SK-N-SH (cell line): ENCODE measurements around the gene IGSF3. TPM values are rescaled to one million over a fixed set of nuclear protein-coding genes. Genes with fewer than 3 reads are reported as not detected.

Source experiments
- CTCF ChIA-PET: fragments of 300-600, 350-600 bp; formaldehyde crosslinking; extraction: SDS; loops from one replicate; lab custom pipeline; 2021; lab: Yijun Ruan, JAX
- POLR2A ChIA-PET: fragments of 350-600 bp; sonication (Branson Sonifier 250); formaldehyde crosslinking; extraction: SDS; loops from one replicate; lab custom pipeline; 2020; ENCODE audit warnings: antibody characterized with exemption, inconsistent platforms; lab: Yijun Ruan, JAX
- DNase-seq: peaks from one replicate; pipeline ENCODE4 v3.0.0; 2012
- H2AFZ ChIP-seq: fragments of 200-600 bp; sonication (generic); 2 replicates; pipeline ENCODE4 v1.8.1; 2016; ENCODE audit warnings: antibody characterized with exemption, mild to moderate bottlenecking, low read depth
- H3F3A ChIP-seq: fragments of 200-600 bp; sonication (generic); replicated peaks from 2 replicates; pipeline ENCODE3; 2016; ENCODE audit warnings: antibody characterized with exemption, mild to moderate bottlenecking; ENCODE audit not compliant: insufficient read depth
- H3K27ac ChIP-seq, 2 experiments: fragments of 200-500 bp in 1 of 2; fragments of 200-600 bp in 1 of 2; sonication (Bioruptor generic) in 1 of 2; sonication (generic), shearing (Covaris generic) in 1 of 2; 2 replicates each; pipeline versions ENCODE4 v1.5.1 to v1.6.1; 2014 to 2016; ENCODE audit warnings: low read depth in 2 of 2, inconsistent platforms in 1 of 2, low read length in 1 of 2, mild to moderate bottlenecking in 1 of 2, mixed read lengths in 1 of 2
- H3K27me3 ChIP-seq: fragments of 200-600 bp; sonication (generic), shearing (Covaris generic); 2 replicates; pipeline ENCODE4 v1.6.1; 2016; ENCODE audit warnings: mixed run types; ENCODE audit not compliant: insufficient read depth
- H3K36me3 ChIP-seq, 2 experiments: fragments of 200-500 bp in 1 of 2; fragments of 200-600 bp in 1 of 2; sonication (Bioruptor generic) in 1 of 2; sonication (generic) in 1 of 2; replicated peaks in 1 of 2; 2 replicates each; pipeline versions ENCODE3 to v1.5.1; 2014 to 2016; ENCODE audit warnings: low read length in 1 of 2, mild to moderate bottlenecking in 1 of 2; ENCODE audit not compliant: insufficient read depth in 2 of 2, control insufficient read depth in 1 of 2
- H3K4me1 ChIP-seq, 2 experiments: fragments of 200-500 bp in 1 of 2; fragments of 200-600 bp in 1 of 2; sonication (Bioruptor generic) in 1 of 2; sonication (generic), shearing (Covaris generic) in 1 of 2; 2 replicates each; pipeline versions ENCODE4 v1.5.1 to v1.6.1; 2014 to 2016; ENCODE audit warnings: low read depth in 1 of 2, low read length in 1 of 2, mixed run types in 1 of 2; ENCODE audit not compliant: insufficient read depth in 2 of 2, control insufficient read depth in 1 of 2
- H3K4me2 ChIP-seq: fragments of 200-600 bp; sonication (generic), shearing (Covaris generic); 2 replicates; pipeline ENCODE4 v1.6.1; 2017; ENCODE audit warnings: mixed run types
- H3K4me3 ChIP-seq, 2 experiments: fragments of 200-500 bp in 1 of 2; fragments of 200-600 bp in 1 of 2; sonication (Bioruptor generic) in 1 of 2; sonication (generic), shearing (Covaris generic) in 1 of 2; 2 replicates each; pipeline versions ENCODE4 v1.5.1 to v1.8.1; 2014 to 2016; ENCODE audit warnings: low read depth in 2 of 2, inconsistent platforms in 1 of 2, low read length in 1 of 2, mild to moderate bottlenecking in 1 of 2, mixed read lengths in 1 of 2, moderate library complexity in 1 of 2
- H3K79me2 ChIP-seq: fragments of 200-600 bp; sonication (generic); 2 replicates; pipeline ENCODE4 v1.8.1; 2017; ENCODE audit warnings: mild to moderate bottlenecking; ENCODE audit not compliant: insufficient read depth
- H3K9ac ChIP-seq: fragments of 200-600 bp; sonication (generic); 2 replicates; pipeline ENCODE4 v1.6.1; 2017; ENCODE audit warnings: mixed run types
- H3K9me2 ChIP-seq: fragments of 200-600 bp; sonication (generic); 2 replicates; pipeline ENCODE4 v1.6.1; 2017; ENCODE audit warnings: mixed run types
- H3K9me3 ChIP-seq: fragments of 200-600 bp; sonication (generic); 2 replicates; pipeline ENCODE4 v1.6.1; 2017; ENCODE audit warnings: mixed run types, mild to moderate bottlenecking, moderate library complexity
- H4K20me1 ChIP-seq: fragments of 200-600 bp; sonication (generic); 2 replicates; pipeline ENCODE4 v1.6.1; 2017; ENCODE audit warnings: mild to moderate bottlenecking, mixed run types; ENCODE audit not compliant: insufficient read depth
- CHD2 ChIP-seq: fragments of 150-350 bp; IDR thresholded peaks from 2 replicates; pipeline ENCODE4 v1.6.1; 2018; ENCODE audit warnings: low read length; ENCODE audit not compliant: partially characterized antibody
- ELF1 ChIP-seq: IDR thresholded peaks from 2 replicates; pipeline ENCODE4 v1.4.0; 2012
- EZH2phosphoT487 ChIP-seq: fragments of 200-600 bp; sonication (generic); IDR thresholded peaks from 2 replicates; pipeline ENCODE4 v1.6.1; 2017; ENCODE audit warnings: low read depth, mixed run types, mild to moderate bottlenecking, antibody characterized with exemption, moderate library complexity, borderline replicate concordance
- FOXM1 ChIP-seq: IDR thresholded peaks from 2 replicates; pipeline ENCODE4 v1.4.0; 2012; ENCODE audit warnings: low read depth, mild to moderate bottlenecking
- GABPA ChIP-seq: IDR thresholded peaks from 2 replicates; pipeline ENCODE4 v1.4.0; 2012; ENCODE audit warnings: low read depth, mild to moderate bottlenecking
- GATA2 ChIP-seq: sonication (generic); formaldehyde crosslinking; IDR thresholded peaks from 2 replicates; pipeline ENCODE4 v1.5.0; 2020; ENCODE audit warnings: mild to moderate bottlenecking, missing genetic modification reagents
- IRF3 ChIP-seq: fragments of 150-350 bp; IDR thresholded peaks from 2 replicates; pipeline ENCODE4 v1.6.1; 2016; ENCODE audit warnings: mild to moderate bottlenecking, low read depth, low read length
- MAX ChIP-seq: IDR thresholded peaks from 2 replicates; pipeline ENCODE4 v1.4.0; 2012; ENCODE audit warnings: low read depth
- MXI1 ChIP-seq: IDR thresholded peaks from 2 replicates; pipeline ENCODE4 v1.6.1; 2012; ENCODE audit warnings: mild to moderate bottlenecking, low read depth, low read length, improper control_type of control experiment
- PBX3 ChIP-seq: IDR thresholded peaks from 2 replicates; pipeline ENCODE4; 2012
- POLR2AphosphoS5 ChIP-seq: IDR thresholded peaks from 2 replicates; pipeline ENCODE4 v1.6.1; 2012; ENCODE audit warnings: low read depth, low read length
- RAD21 ChIP-seq: IDR thresholded peaks from 2 replicates; pipeline ENCODE4 v1.6.1; 2012; ENCODE audit warnings: mild to moderate bottlenecking, low read length
- RCOR1 ChIP-seq: fragments of 150-350 bp; IDR thresholded peaks from 2 replicates; pipeline ENCODE4 v1.6.1; 2017; ENCODE audit warnings: antibody characterized with exemption, low read length
- REST ChIP-seq: IDR thresholded peaks from 2 replicates; pipeline ENCODE4 v1.6.1; 2012; ENCODE audit warnings: mild to moderate bottlenecking, low read depth, low read length, moderate library complexity
- SIN3A ChIP-seq: IDR thresholded peaks from 2 replicates; pipeline ENCODE4 v1.6.1; 2012; ENCODE audit warnings: low read depth, mild to moderate bottlenecking, low read length, moderate library complexity, borderline replicate concordance
- SMC3 ChIP-seq: IDR thresholded peaks from 2 replicates; pipeline ENCODE4 v1.6.1; 2012; ENCODE audit warnings: low read depth, low read length, improper control_type of control experiment
- TCF12 ChIP-seq: IDR thresholded peaks from 2 replicates; pipeline ENCODE4 v1.4.0; 2012
- TEAD4 ChIP-seq: IDR thresholded peaks from 2 replicates; pipeline ENCODE4 v1.4.0; 2012; ENCODE audit warnings: mild to moderate bottlenecking, borderline replicate concordance; ENCODE audit not compliant: insufficient read depth
- ZBTB33 ChIP-seq: IDR thresholded peaks from 2 replicates; pipeline ENCODE4 v1.4.0; 2012; ENCODE audit warnings: low read depth, borderline replicate concordance
- WGBS: methylation state at CpG from one replicate; pipeline ENCODE4 v1.1.6; 2017; ENCODE audit warnings: low lambda C conversion rate; 5-methylcytosine and 5-hydroxymethylcytosine counted together
- polyA plus RNA-seq, 3 experiments: library from polyadenylated mRNA; depleted of rRNA; stranded (reverse); fragments of >200 nt; gene quantifications; 2 replicates each; pipeline ENCODE4 v1.2.3, GENCODE V29; 2012

The IGSF3 gene
- polyA plus RNA-seq, 1 of the 3 experiments (the other 2 are of a cell fraction), result 3.0 TPM

- TF ChIP-seq RAD21, result peak; percentile 36; the same call in 1 of the 2 replicates
- TF ChIP-seq POLR2AphosphoS5, result no peak
- no peak; the same call in 1 of the 2 replicates for TF ChIP-seq GATA2 (CRISPR knock-in tag)
These were observed 11.7 kb upstream of the IGSF3 start (continued) for GRCh38 chr1:116679091-116679827.

GRCh38 chr1:116678732-116679090, 11.2 kb upstream of the IGSF3 start:
- POLR2A ChIA-PET, result no interaction called here

More at GRCh38 chr1:116678732-116679090, 11.2 kb upstream of the IGSF3 start:
- Histone ChIP-seq H3K9me2 (no peaks in the 10 kb centered on the region), H3K36me3 (no peaks in the 10 kb centered on the region), H3K27me3 (no peaks in the 10 kb centered on the region), H3K79me2 (no peaks in the 10 kb centered on the region), H3K4me3 (no peak overlapping the region), H2AFZ (no peak overlapping the region), H3K4me2 (no peak overlapping the region), H3K4me1 (peaks cover 0 to 13% of the 10 kb centered on the region in 2 experiments; a peak in 1 of 4 replicates), H3F3A (no peaks in the 10 kb centered on the region), H4K20me1 (no peaks in the 10 kb centered on the region), H3K27ac (peak overlapping the region in 1 of 2 experiments; percentile 77; a peak in 2 of 4 replicates), H3K9me3 (no peaks in the 10 kb centered on the region), H3K9ac (no peak overlapping the region)
- TF ChIP-seq RCOR1 (no peak), SMC3 (no peak), MXI1 (no peak), MAX (no peak), TEAD4 (no peak), REST (no peak), EZH2phosphoT487 (no peak), SIN3A (no peak), ZBTB33 (no peak), FOXM1 (no peak), POLR2AphosphoS5 (no peak), ELF1 (no peak), PBX3 (no peak), TCF12 (no peak), GABPA (no peak), CHD2 (no peak), IRF3 (no peak), RAD21 (no peak)
- CTCF ChIA-PET, result interaction anchor here (0.7 to 2.9 kb wide), 5 partner anchors 11 to 109 kb away, joined by 3 to 12 read pairs (median 3); partner anchors contain the start of gene IGSF3
- no peak for DNase-seq
- 40% methylated on average over 2 of the region's 2 CpGs for WGBS
